Urothelium cell line (cell line): ENCODE measurements around the gene SPRR2F.
"Not testable (repeated sequence)": the region's sequence is repeated elsewhere in the genome, so short reads cannot be mapped to it uniquely, and the experiment has no call there.

ENCODE experiments used
- DNase-seq: peaks from one replicate; pipeline ENCODE4 v3.0.0; 2011; ENCODE audit warnings: low spot score, mixed read lengths
- FAIRE-seq: peaks from 2 replicates; lab custom pipeline; 2011; peaks lifted over from hg19 to GRCh38; lab: Jason Lieb, UNC

Gene SPRR2F, protein sequence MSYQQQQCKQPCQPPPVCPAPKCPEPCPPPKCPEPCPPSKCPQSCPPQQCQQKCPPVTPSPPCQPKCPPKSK

DNA sequence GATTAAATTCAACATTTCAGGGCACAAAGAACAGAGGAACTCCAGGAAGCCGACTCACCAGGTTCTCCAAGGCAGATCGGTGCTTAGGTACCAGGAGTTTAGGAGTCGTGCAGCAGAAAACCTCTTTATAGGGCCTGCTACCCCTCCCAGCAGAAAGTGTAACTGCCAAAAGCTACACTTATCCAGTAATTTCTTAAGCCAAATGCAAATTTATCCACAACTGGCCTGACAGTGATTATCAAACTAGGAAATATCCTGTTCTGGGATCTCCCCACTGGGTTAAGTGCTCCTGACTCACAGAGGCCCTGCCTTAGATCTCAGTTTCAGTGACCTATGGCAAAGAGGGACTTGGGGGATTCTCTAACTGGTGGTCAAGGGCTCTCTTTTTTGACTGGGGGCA is at the start of gene SPRR2F:
Gene SPRR2F (minus strand): TSS at position 101 of the 400 bp plus-strand sequence. CDS start 783 bp downstream, outside the sequence.
- DNase-seq (no peak), FAIRE-seq (no peak)

DNA sequence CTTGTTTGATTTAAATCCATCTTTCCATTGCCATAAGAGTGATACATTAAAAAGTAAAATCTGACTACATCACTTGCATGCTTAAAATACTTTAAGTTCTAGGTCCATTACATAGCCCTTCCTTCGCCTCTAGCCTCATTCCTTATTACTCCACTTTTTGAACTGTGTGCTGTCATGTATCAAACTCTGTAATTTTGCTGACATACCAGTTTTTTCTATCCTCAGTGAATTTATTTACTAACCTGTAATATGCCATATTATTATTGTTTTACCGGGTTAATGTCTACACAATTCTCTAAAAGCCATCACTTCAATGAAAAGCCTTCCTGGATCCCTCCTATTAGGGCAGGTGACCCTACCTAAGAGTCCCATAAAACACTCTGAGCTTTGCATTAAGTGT is 42.2 kb upstream of the SPRR2F start:
- FAIRE-seq, result no peak
- no peak for DNase-seq

DNA sequence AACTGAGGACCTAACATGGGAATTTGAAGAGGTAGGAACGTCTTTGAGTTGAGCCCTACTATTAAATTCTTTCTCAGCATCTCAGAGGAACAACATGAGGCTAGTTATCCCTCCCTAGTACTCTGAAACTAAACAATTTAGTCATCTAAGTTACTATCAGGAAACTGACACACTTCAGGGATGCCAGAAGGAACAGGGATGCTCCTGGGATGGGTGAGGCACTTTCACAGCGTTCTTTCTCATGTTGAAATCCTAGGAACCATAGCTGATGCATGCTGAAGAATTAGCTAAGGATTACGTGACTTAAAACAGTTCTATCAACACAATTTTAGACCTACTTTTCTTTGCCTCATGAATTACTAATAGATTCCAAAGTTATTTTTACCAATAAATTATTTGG is 39.2 kb upstream of the SPRR2F start:
- FAIRE-seq, result no peak

DNA sequence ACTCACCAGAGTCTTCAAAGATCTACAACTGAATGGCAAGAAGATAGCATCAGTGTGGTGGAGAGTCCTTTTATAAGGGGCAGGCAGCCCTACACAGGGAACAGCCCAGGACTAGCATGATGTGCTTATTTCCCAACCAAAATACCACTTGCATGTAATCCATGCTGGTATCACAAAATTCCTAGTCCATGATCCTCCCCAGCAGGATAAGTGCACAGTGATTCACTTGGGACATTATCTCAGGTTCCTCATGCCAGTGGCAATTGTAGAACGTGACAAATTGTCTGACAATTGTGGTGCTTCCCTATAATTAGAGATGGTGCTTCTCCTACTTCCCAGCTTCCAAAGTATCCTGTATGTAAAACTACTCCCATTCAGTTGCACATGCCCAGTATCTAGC is 37.5 kb upstream of the SPRR2F start, which contains the start of gene SPRR2G:
Gene SPRR2G (minus strand): TSS at position 45 of the 400 bp plus-strand sequence. CDS start 780 bp downstream, outside the sequence.
- no peak for FAIRE-seq
- DNase-seq, result no peak

More for the DNA sequence above, 39.2 kb upstream of the SPRR2F start:
- DNase-seq, result no peak

DNA sequence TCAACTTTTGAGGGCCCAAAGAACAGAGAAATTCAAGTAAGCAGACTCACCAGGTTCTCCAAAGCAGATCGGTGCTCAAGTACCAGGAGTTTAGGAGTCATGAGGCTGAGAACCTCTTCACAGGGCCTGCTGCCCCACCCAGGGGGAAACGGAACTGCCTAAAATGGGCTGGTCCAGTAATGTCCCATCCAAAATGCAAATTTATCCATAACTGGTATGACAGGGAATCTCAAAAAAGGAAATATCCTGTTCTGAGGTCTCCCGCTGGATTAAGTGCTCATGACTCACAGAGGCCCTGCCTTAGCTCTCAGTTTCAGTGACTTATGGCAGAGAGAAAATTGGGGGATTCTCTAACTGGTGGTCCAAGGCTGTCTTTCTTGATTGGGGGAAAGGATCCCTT is 28.1 kb upstream of the SPRR2F start:
- FAIRE-seq (no peak), DNase-seq (no peak)

DNA sequence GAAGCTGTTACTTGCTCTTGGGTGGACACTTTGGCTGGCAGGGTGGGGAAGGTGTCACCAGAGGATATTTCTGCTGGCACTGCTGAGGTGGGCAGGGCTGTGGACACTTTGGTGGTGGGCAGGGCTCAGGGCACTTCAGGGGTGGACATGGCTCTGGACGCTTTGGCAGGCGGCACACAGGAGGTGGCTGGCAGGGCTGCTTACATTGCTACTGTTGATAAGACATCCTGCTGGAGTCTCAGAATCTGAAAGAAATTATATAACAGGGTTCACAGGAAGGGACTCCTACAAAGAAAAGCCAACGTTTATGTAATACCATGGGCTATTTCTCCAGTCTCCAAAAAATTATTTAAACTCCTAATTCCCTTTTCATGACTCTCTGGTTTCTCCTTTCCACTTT is 27.2 kb upstream of the SPRR2F start:
- peak; percentile 77 for FAIRE-seq

DNA sequence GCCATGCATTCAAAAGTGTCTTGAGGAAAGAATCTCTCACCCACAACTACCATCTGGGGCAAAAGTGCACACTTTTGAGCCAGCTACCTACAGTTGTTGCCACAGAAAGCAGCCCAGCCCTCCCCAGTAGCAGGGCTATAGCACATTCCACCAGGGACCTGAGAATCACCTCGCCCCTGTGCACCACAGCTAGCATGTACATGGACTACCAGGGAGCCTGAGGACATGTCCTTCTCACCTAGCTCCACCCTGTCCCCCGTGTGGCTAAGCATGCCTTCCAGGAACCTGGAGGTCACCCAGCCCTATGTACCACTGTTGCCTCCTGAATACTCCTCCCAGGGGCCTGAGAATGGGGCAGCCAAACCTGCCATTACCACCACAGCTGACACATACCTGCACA is 20.4 kb upstream of the SPRR2F start:
- FAIRE-seq (no peak), DNase-seq (no peak)

More for the DNA sequence above, 27.2 kb upstream of the SPRR2F start:
- no peak for DNase-seq

DNA sequence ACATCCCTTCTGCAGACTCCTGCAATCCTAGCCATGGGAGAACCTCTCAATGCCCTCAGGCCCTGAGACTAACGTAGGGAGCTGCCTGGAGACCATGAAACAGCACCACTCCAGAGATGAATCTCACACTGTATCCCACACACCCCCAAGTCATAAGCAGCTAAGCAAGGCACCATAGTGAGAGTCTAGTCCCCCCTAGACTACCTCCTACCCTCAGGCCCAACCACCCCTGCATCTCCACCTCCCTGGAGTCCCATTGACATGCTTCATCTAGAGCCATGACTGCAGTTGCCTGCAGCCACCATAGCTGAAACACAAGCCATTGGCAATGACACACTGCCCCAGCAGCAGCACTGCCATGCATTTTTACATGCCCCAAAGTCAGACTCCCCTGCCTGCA is 20.0 kb upstream of the SPRR2F start:
- FAIRE-seq (no peak), DNase-seq (no peak)

DNA sequence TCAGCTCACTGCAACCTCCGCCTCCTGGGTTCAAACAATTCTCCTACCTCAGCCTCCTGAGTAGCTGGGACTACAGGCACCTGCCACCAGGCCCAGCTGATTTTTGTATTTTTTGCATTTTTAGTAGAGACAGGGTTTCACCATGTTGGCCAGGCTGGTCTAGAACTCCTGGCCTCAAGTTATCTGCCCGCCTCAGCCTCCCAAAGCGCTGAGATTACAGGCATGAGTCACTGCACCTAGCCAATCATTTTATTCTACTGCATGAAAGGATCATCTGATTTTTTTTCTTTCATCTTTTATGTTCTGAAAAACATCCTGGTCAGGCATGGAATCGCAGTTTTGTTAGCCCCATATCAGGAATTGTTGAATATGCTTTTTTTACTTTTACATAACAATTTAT is 15.4 kb upstream of the SPRR2F start:
- DNase-seq, FAIRE-seq: not testable (repeated sequence)

DNA sequence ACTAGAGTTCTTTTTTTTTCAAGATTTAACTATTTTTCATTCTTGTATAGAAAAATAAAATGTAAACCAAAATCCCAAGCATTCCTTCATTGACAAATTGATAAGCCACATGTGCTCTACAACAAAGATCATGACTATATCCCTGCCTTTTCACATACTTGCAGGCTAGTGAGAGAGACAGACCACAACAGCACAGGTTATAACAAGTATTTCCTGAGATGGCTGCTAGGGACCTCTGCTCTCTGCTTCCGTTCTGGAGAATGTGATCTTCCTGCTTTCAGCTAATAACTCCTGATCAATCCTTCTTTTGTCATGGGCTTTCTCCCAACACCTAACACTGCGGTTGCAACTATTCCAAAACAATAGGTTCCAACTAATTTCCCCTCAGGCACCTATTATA is 14.0 kb upstream of the SPRR2F start:
- FAIRE-seq (no peak), DNase-seq (no peak)

DNA sequence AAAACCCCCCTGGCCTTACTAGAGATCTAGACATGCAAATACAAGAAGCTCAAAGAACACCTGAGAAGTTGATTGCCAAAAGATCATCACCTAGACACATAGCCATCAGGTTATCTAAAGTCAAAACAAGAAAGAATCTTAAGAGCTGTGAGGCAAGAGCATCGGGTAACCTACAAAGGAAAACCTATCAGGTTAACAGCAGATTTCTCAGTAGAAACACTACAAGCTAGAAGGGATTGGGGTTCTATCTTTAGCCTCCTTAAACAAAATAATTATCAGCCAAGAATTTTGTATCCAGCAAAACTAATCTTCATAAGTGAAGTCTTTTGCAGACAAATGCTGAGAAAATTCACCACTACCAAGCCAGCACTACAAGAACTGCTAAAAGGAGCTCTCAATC is 12.2 kb upstream of the SPRR2F start:
- DNase-seq (no peak), FAIRE-seq (no peak)

DNA sequence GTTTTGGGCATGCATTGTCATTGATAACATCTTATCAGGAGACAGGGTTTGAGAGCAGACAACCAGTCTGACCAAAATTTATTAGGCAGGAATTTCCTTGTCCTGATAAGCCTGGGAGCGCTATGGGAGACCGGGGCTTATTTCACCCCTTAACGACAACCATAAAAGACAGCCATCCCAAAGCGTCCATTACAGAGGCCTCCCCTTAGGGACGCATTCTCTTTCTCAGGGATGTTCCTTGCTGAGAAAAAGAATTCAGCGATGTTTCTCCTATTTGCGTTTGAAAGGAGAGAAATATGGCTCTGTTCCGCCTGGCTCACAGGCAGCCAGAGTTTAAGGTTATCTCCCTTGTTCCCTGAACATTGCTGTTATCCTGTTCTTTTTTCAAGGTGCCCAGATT is 10.5 kb upstream of the SPRR2F start:
- not testable (repeated sequence) for DNase-seq, FAIRE-seq

DNA sequence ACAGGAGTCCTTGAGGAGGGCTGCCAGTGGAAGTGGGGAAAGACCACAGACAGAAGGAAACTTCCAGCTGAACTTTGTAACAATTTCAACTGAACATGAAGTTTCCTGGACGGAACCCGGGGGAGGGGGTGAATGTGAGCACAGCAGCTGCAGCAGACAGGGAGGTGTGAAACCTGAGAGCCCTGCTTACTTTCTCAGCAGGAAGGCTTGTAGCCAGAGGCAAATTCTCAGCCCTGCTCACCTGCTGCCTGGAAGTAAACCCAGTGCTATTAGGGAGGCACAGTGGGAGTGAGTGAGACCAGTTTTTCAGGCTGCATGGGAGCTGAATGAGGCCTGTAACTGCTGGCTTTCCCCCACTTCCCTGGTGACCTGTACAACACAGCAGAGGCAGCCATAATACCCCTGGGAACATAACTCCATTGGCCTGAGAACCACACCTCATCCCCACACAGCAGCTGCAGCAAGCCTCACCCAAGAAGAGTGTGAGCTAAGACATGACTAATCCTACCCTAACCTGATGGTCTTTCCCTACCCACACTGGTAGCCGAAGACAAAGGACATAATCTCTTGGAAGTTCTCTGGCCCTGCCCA is 9.6 kb upstream of the SPRR2F start:
- FAIRE-seq, result no peak
- DNase-seq, result no peak

DNA sequence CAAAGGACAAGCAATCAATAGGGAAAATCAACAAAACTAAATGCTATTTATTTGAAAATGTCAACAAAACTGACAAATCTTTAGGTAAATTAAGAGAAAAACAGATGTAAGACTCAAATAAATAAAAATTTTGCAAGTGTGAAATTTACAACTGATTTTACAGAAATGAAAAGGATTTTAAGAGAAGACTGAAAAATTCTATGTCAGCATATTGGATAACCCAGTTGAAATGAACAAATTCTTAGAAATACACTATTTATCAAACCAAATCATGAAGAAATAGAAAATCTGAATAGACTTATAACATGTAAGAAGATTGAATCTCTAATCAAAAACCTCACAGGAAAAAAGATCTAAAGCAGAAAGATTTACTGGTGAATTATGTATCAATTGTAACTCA is 7.6 kb upstream of the SPRR2F start:
- DNase-seq (no peak), FAIRE-seq (no peak)

DNA sequence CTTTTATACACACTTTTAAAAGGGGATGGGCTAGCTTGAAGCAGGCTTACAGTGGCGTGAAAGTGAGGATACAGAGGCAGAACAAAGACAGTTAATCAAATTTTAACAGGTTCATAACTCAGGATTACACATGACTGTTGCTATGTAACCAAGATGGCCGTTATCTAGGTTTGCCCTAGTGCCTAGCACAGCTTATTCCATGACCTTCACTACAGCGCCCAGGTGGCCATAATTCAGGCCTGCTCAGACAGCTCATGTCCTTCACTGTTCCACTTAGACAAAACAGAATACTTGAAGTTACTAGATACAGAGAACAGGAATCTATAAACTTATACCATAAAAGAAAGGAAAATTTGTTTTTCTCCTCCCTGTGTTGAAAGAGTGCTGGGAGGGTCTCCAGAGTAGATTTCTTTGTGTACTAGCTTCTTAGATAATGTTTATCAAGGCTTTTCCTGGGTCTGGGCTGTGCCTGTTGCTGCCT is 6.2 kb upstream of the SPRR2F start:
- no peak for DNase-seq
- FAIRE-seq, result no peak

DNA sequence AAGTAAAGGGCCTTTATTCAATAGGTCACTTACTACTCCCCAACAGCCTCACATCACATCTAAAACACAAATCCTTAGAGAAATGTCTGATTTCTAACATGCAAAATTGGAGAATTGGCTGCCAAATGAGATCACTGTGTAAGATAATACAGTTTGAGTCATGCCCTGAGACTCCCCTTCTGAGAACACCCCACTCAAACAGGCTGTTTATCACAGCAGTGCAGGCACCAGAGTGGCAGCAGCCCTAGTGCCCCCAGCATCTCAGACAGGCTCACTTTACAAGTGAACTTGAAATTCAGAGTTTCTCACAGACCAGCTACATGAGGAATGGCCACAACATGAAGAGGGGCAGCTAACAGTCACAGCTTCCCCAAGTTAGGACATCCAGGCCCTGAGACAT is 1.9 kb upstream of the SPRR2F start:
- FAIRE-seq, DNase-seq: not testable (repeated sequence)

DNA sequence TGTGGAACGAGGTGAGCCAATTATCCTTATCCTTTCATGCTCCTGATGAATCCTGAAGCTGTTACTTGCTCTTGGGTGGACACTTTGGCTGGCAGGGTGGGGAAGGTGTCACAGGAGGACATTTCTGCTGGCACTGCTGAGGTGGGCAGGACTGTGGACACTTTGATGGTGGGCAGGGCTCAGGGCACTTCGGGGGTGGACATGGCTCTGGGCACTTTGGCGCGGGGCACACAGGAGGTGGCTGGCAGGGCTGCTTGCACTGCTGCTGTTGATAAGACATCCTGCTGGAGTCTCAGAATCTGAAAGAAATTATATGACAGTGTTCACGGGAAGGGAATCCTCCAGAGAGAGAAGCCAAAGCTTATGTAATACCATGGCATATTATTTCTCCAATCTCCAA is 862 bp downstream of the SPRR2F start:
- not testable (repeated sequence) for FAIRE-seq, DNase-seq

DNA sequence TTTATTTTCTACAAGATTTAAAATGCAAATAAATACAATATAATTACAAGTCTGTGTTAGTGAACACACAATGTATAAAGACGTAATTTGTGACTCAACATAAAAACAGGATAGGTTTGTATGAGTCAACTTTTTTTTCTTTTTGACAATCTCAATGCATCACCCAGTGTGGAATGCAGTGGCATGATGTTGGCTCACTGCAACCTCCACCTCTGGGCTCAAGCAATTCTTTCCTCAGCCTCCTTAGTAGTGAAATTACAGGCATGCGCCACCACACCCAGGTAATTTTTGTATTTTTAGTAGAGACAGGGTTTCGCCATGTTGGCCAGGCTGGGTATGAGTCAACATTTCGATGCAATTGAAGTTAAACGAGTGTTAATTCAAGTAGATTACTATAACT is 13.1 kb downstream of the SPRR2F start:
- FAIRE-seq, result peak; percentile 50
- peak; percentile 20 for DNase-seq

DNA sequence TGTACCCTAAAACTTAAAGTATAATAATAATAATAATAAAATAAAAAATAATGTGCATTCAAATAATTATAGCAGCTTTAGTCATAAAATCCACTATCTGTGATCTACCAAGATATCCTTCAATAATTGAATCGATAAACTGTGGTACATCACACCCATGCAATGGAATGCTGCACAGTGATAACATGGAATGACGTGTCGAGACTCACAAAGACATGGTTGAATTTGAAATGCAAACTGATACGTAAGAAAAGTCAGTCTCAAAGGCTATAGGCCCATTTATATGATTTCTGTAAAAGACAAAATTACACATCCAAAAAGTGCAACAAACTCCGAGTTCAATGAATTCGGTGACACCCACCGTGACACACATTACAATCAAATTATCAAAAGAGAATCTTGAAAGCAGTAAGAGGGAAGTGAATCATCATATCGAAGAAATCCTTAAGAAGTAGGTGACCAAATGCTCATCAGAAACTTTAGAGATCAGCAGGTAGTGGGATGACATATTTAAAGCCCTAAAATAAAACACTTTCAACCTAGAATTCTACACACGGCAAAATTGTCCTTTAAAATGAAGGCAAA is 13.8 kb downstream of the SPRR2F start:
- no peak for FAIRE-seq
- no peak for DNase-seq

DNA sequence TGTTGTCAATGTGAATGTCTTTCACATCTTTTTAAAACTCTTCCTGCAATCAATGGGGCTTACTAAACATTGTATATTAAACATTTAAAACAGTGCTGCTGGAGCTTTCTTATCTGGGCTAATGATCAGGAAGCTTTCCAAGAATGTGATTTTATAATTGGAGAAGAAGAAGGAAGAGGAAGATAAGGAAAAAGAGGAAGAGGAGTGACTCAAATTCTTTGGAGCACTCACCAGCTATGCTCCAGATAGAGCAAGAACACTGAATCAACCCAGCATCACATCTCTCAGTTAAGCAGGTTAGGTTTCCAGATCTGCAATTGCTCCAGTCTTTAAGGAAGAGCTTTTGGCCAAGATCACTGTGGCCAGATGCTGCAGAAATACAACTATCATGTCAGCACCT is 17.6 kb downstream of the SPRR2F start:
- DNase-seq (no peak), FAIRE-seq (no peak)

DNA sequence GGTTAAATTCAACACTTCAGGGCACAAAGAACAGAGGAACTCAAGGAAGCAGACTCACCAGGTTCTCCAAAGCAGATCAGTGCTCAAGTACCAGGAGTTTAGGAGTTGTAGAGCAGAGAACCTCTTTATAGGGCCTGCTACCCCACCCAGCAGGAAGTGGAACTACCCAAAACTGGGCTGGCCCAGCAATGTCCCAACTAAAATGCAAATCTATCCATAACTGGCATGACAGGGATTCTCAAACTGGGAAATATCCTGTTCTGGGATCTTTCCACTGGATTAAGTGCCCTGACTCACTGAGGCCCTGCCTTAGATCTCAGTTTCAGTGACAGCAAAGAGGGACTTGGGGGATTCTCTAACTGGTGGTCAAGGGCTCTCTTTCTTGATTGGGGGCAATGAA is 18.9 kb downstream of the SPRR2F start, which contains the start of gene SPRR2E:
Gene SPRR2E (minus strand): TSS at position 101 of the 400 bp plus-strand sequence. CDS start 775 bp downstream, outside the sequence.
- FAIRE-seq (no peak), DNase-seq (no peak)

DNA sequence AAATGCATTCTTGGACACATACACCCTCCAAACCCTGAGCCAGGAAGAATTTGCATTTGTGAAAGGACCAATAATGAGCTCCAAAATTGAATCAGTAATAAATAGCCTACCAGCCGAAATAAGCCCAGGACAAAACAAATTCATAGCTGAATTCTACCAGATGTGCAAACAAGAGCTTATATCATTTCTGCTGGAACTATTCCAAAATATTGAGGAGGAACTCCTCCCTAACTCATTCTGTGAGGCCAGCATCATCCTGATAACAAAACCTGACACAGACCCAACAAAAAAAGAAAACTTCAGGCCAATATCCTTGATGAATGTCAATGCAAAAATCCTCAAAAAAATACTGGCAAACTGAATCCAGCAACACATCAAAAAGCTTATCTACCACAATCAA is 25.7 kb downstream of the SPRR2F start:
- FAIRE-seq, result no peak
- DNase-seq, result no peak
